NOMO-1 treated with dmso at 0.1 percent for 144 hours (cell line): ENCODE results near the gene FABP7.

ENCODE experiments used
- DNase-seq: peaks from one replicate; lab custom pipeline; 2025; ENCODE audit not compliant: unreplicated experiment; lab: John Stamatoyannopoulos, UW

Gene FABP7

DNA sequence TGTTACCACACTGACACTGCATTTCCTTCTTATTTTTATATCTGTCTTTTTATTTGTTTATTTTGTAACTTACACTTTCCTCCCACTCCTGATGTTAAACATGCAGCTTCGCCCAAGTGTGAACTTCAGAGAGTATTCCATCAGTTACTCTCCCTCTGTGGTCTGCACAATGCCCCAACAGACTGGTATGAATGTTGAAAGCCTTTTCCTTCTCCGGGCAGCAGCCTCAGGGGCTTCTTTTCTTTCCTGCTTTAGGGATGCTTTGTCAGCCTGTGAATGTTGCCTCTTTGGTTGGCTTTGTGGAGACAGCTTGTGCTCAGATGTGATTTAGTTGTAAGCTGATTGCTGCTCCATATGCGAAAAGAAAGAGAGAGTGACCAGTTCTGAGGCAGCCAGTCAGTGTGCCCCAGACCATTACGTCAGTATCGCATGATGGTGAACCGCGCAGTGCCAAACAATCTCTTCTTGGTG lies 53.5 kb downstream of the FABP7 start:
- no peak for DNase-seq
